Stomach (tissue), 9 donors: ENCODE data around the gene HSPA12B. TPM values are rescaled to one million over a fixed set of nuclear protein-coding genes. Genes with fewer than 3 reads are reported as not detected.
A peak's percentile ranks its signal among the peaks of the same experiment; 100 is the strongest.

Experiments used
- DNase-seq, 2 donors: peaks; one replicate each; pipeline versions ENCODE4 v3.0.0 to v3.0.0-alpha.2; 2013 to 2019
- H3K27ac ChIP-seq, 5 donors: fragments of 200-600 bp in 4 of 5; sonication (generic) in 4 of 5; one replicate each; pipeline ENCODE4 v1.5.1; 2013 to 2019; ENCODE audit warnings: mild to moderate bottlenecking in 1 of 5, moderate library complexity in 1 of 5
- H3K27me3 ChIP-seq, 3 donors: fragments of 200-600 bp; sonication (generic); one replicate each; pipeline ENCODE4 v1.5.1; 2017 to 2019; ENCODE audit warnings: mixed run types in 1 of 3
- H3K36me3 ChIP-seq, 4 donors: fragments of 200-600 bp; sonication (generic); 1 replicate in 3 of 4; 2 replicates in 1 of 4; pipeline ENCODE4 v1.5.1; 2016 to 2019
- H3K4me1 ChIP-seq, 4 donors: fragments of 200-600 bp; sonication (generic); one replicate each; pipeline ENCODE4 v1.5.1; 2016 to 2019
- H3K4me3 ChIP-seq, 4 donors: fragments of 200-600 bp; sonication (generic) in 3 of 4; one replicate each; pipeline ENCODE4 v1.5.1; 2016 to 2019; ENCODE audit warnings: mild to moderate bottlenecking in 1 of 4
- H3K9me3 ChIP-seq, 4 donors: fragments of 200-600 bp; sonication (generic); one replicate each; pipeline ENCODE4 v1.5.1; 2016 to 2019
- EP300 ChIP-seq: sonication (generic); formaldehyde crosslinking; IDR thresholded peaks from one replicate; pipeline ENCODE4 v1.6.1; 2017; ENCODE audit warnings: antibody characterized with exemption
- POLR2A ChIP-seq, 4 donors: fragments of 450-650 bp; IDR thresholded peaks; one replicate each; pipeline ENCODE4 v1.6.1; 2016; ENCODE audit warnings: antibody characterized with exemption in 4 of 4, control low read depth in 2 of 4, mild to moderate bottlenecking in 1 of 4, moderate library complexity in 1 of 4
- POLR2AphosphoS5 ChIP-seq, 3 donors: sonication (generic); formaldehyde crosslinking; IDR thresholded peaks; one replicate each; pipeline ENCODE4 v1.6.1; 2016; ENCODE audit warnings: antibody characterized with exemption in 3 of 3
- WGBS, 5 donors: extraction: QIAGEN DNeasy Blood & Tissue Kit in 3 of 5; methylation state at CpG; one replicate each; pipeline versions ENCODE4 v1.1.5 to v1.1.7; 2013 to 2018; 5-methylcytosine and 5-hydroxymethylcytosine counted together
- intact Hi-C: fragments of 100-400 bp; cut with DNase I; formaldehyde crosslinking; loops from one replicate; pipeline ENCODE4 v1.15.1; 2023; ENCODE audit warnings: low total_unique reads
- polyA plus RNA-seq, 3 donors: library from polyadenylated mRNA; stranded (reverse); fragments of 200-250 nt; gene quantifications; one replicate each; pipeline ENCODE4 v1.2.3, GENCODE V29; 2013
- total RNA-seq, 5 donors: library from RNA; depleted of rRNA; stranded (reverse); fragments of >200 nt; gene quantifications; one replicate each; pipeline versions ENCODE4 v1.1.0 to v1.2.3, GENCODE V29; 2014 to 2016
- TF ChIP-seq, protein P1 (sequence below), 7 experiments: fragments of 450-650 bp in 4 of 7; fragments of 200-600 bp in 3 of 7; sonication (generic) in 3 of 7; IDR thresholded peaks; one replicate each; pipeline ENCODE4 v1.5.1; 2016 to 2019; ENCODE audit warnings: antibody characterized with exemption in 7 of 7, control low read depth in 2 of 7, mild to moderate bottlenecking in 1 of 7
- donor health status: healthy with polysubstance abuse.
- donor health status: Bipolar disorder and iron deficiency.
- donor health status: healthy.

The HSPA12B gene
- total and polyA plus RNA-seq, 8 donors, result 0.87 to 14.3 (median 4.5) TPM

DNA sequence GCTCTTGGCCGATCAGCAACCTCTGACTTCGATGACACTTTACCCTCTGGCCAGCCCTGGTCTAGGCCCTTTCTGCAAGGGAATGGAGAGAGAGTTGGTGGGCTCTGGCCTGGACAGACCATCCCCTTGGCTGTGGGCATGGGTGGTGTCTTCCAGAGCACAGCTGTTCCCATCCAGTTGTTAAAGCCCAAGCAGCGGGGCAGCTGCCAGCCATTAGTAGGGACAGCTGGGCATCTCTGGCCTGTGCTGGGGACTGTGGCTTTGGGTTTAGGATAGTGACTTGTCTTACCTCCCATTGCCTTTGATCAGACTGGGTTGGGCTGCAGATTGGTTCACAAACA lies 66.4 kb downstream of the HSPA12B start:
- Histone ChIP-seq H3K9me3 (no peaks in the 10 kb centered on the region), H3K4me3 (peak overlapping the region in 2 of 4 donors; percentile 65 to 89), H3K4me1 (peaks cover 36 to 76% (median 57%) of the 10 kb centered on the region in 4 donors), H3K27ac (peak overlapping the region in 4 of 5 donors; percentile 95 to 99 (median 96)), H3K27me3 (no peaks in the 10 kb centered on the region), H3K36me3 (peaks cover 36 to 54% (median 49%) of the 10 kb centered on the region in 4 donors)
- TF ChIP-seq EP300 (no peak), POLR2A (IDR thresholded peaks at IDR 0.05) (no peak), POLR2AphosphoS5 (IDR thresholded peaks at IDR 0.05) (no peak)
- TF ChIP-seq, protein P1, sequence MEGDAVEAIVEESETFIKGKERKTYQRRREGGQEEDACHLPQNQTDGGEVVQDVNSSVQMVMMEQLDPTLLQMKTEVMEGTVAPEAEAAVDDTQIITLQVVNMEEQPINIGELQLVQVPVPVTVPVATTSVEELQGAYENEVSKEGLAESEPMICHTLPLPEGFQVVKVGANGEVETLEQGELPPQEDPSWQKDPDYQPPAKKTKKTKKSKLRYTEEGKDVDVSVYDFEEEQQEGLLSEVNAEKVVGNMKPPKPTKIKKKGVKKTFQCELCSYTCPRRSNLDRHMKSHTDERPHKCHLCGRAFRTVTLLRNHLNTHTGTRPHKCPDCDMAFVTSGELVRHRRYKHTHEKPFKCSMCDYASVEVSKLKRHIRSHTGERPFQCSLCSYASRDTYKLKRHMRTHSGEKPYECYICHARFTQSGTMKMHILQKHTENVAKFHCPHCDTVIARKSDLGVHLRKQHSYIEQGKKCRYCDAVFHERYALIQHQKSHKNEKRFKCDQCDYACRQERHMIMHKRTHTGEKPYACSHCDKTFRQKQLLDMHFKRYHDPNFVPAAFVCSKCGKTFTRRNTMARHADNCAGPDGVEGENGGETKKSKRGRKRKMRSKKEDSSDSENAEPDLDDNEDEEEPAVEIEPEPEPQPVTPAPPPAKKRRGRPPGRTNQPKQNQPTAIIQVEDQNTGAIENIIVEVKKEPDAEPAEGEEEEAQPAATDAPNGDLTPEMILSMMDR (IDR thresholded peaks at IDR 0.05), result no peak
- intact Hi-C loops, result no loop called here
- no peak for DNase-seq
- WGBS, 5 donors, result 89 to 95% (median 93%) methylated on average over 2 to 3 of the region's 3 CpGs

DNA sequence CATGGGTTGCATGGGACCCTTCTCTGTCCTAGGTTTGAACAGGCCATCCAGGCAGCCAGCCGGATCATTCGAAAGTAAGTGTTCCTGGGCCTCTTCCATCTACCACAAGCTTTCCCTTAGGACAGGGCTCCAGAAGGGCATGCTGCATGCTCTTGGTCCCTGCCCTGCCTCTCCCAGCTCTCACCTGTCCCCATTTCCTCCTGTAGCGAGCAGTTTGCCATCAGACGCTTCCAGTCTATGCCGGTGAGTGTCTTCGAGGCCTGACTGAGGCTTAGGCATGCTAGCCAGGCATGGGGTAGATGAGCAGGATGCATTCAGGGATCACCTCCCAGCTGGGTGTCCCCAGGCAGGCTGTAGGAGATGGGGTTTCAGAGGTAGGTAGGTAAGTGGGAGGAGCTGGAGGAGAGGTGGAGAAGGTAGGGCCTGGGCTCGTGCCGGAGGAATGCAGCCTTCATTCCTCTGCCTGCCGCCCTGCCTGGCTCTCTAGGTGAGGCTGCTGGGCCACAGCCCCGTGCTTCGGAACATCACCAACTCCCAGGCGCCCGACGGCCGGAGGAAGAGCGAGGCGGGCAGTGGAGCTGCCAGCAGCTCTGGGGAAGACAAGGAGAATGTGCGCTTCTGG lies 67.9 kb downstream of the HSPA12B start:
- no peak for DNase-seq
- H3K4me1 ChIP-seq, result peaks cover 36 to 78% (median 57%) of the 10 kb centered on the region in 4 donors
- H3K36me3 ChIP-seq, result peaks cover 51 to 69% (median 64%) of the 10 kb centered on the region in 4 donors
- peak overlapping the region in 3 of 5 donors; percentile 21 to 99 (median 98) for H3K27ac ChIP-seq
- H3K9me3 ChIP-seq, result no peaks in the 10 kb centered on the region
- WGBS, 5 donors, result 88 to 93% (median 90%) methylated on average over 18 of the region's 18 CpGs
- H3K27me3 ChIP-seq, result no peaks in the 10 kb centered on the region
- intact Hi-C loops, result no loop called here
- TF ChIP-seq POLR2AphosphoS5 (IDR thresholded peaks at IDR 0.05) (no peak), POLR2A (IDR thresholded peaks at IDR 0.05) (no peak), EP300 (no peak)
- TF ChIP-seq, protein P1 (IDR thresholded peaks at IDR 0.05), result no peak
- no peak overlapping the region for H3K4me3 ChIP-seq

DNA sequence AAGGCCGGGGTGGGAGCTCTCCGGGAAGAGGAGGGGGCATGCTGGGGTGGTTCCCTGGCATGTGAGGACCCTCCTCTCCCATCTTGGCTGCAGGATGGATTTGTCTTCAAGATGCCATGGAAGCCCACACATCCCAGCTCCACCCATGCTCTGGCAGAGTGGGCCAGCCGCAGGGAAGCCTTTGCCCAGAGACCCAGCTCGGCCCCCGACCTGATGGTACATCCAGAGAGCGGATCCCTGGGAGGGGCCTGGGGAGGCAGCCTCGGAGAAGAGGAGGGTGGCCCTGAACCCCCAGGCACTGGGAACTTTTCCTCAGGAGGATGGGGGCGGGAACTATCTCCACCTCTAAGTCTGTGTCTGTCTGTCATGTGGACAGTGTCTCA lies 68.4 kb downstream of the HSPA12B start:
- H3K4me1 ChIP-seq, result peaks cover 41 to 78% (median 58%) of the 10 kb centered on the region in 4 donors
- no peaks in the 10 kb centered on the region for H3K9me3 ChIP-seq
- TF ChIP-seq EP300, result no peak
- TF ChIP-seq POLR2A (IDR thresholded peaks at IDR 0.05), result no peak
- TF ChIP-seq, protein P1 (IDR thresholded peaks at IDR 0.05), result no peak
- TF ChIP-seq POLR2AphosphoS5 (IDR thresholded peaks at IDR 0.05), result no peak
- H3K36me3 ChIP-seq, result peaks cover 53 to 74% (median 69%) of the 10 kb centered on the region in 4 donors
- H3K4me3 ChIP-seq, result no peak overlapping the region
- H3K27ac ChIP-seq, result peak overlapping the region in 2 of 5 donors; percentile 98 to 99
- intact Hi-C loops, result no loop called here
- 91 to 98% (median 96%) methylated on average over 6 to 8 of the region's 8 CpGs for WGBS, 5 donors
- peak in 1 of 2 donors; percentile 2 for DNase-seq
- H3K27me3 ChIP-seq, result no peaks in the 10 kb centered on the region

DNA sequence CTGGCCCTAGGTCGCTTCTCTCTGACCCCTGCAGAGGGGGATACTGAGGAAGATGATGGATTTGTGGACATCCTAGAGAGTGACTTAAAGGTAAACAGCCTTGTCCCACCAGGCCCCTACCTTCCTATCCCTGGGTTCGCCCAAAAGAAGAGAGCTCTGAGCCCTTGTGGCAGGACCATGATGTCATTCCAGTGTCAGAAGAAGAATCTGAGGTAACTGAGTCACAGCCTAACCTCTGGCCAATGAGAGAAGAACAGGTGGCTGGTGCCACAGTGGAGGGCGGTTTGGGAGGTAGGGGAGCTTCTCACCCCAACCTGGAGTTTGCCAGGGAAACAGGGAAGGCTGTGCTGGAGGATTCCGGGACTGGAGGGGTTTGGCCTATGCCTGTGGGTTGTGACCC lies 68.8 kb downstream of the HSPA12B start:
- Histone ChIP-seq H3K27me3 (no peaks in the 10 kb centered on the region), H3K27ac (peak overlapping the region in 3 of 5 donors; percentile 15 to 98 (median 26)), H3K4me3 (no peak overlapping the region), H3K9me3 (no peaks in the 10 kb centered on the region), H3K4me1 (peaks cover 45 to 81% (median 62%) of the 10 kb centered on the region in 4 donors), H3K36me3 (peaks cover 53 to 75% (median 72%) of the 10 kb centered on the region in 4 donors)
- TF ChIP-seq EP300 (no peak), POLR2AphosphoS5 (IDR thresholded peaks at IDR 0.05) (no peak)
- no peak for DNase-seq
- intact Hi-C loops, result no loop called here
- 89 to 98% (median 94%) methylated on average over 2 to 4 of the region's 4 CpGs for WGBS, 5 donors

DNA sequence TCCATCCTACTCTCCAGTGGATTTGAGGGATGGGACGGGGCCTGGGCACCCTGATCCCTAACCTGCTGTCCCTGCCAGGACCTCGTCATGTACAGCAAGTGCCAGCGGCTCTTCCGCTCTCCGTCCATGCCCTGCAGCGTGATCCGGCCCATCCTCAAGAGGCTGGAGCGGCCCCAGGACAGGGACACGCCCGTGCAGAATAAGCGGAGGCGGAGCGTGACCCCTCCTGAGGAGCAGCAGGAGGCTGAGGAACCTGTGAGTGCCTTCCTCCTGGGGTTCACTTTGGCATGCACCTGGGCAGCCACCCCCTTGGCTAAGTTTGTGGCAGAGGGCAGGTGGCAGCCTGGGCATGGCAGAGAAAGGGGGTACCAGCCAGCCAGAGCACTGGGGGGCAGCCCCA lies 69.4 kb downstream of the HSPA12B start:
- Histone ChIP-seq H3K27ac (peak overlapping the region in 3 of 5 donors; percentile 15 to 98 (median 26)), H3K9me3 (no peaks in the 10 kb centered on the region), H3K4me3 (no peak overlapping the region), H3K4me1 (peaks cover 45 to 81% (median 62%) of the 10 kb centered on the region in 4 donors), H3K27me3 (no peaks in the 10 kb centered on the region), H3K36me3 (peaks cover 53 to 75% (median 72%) of the 10 kb centered on the region in 4 donors)
- no peak for DNase-seq
- WGBS, 5 donors, result 92 to 96% (median 94%) methylated on average over 13 of the region's 13 CpGs; no CpG with 5 or more reads in 1 of the 5 donors
- TF ChIP-seq EP300, result no peak
- TF ChIP-seq, protein P1 (IDR thresholded peaks at IDR 0.05), result no peak
- no peak for TF ChIP-seq POLR2AphosphoS5 (IDR thresholded peaks at IDR 0.05)
- TF ChIP-seq POLR2A (IDR thresholded peaks at IDR 0.05), result no peak
- intact Hi-C loops, result no loop called here
